ENCODE measurements around the gene IL10.

GRCh38 chr1:206801467-206801866, 29.2 kb upstream of the IL10 start:
- TF ChIP-seq CTCF (IDR thresholded peaks at IDR 0.05) (no peak), POLR2AphosphoS5 (IDR thresholded peaks at IDR 0.05; ENCODE audit: insufficient read depth in 1 of 2, low read depth in 1 of 2) (no peak)

Measured in vagina (tissue), 2 donors.